NCI-H1105 treated with DMSO at 0.1 percent for 48 hours (cell line): ENCODE results near the gene GOSR1.
"Not testable (repeated sequence)": the region's sequence is repeated elsewhere in the genome, so short reads cannot be mapped to it uniquely, and the experiment has no call there.

ENCODE experiments used
- DNase-seq: peaks from one replicate; lab custom pipeline; 2025; lab: John Stamatoyannopoulos, UW

GOSR1 gene

GRCh38 chr17:30563131-30563904 lies 86.1 kb downstream of the GOSR1 start:
- not testable (repeated sequence) for DNase-seq

DNA sequence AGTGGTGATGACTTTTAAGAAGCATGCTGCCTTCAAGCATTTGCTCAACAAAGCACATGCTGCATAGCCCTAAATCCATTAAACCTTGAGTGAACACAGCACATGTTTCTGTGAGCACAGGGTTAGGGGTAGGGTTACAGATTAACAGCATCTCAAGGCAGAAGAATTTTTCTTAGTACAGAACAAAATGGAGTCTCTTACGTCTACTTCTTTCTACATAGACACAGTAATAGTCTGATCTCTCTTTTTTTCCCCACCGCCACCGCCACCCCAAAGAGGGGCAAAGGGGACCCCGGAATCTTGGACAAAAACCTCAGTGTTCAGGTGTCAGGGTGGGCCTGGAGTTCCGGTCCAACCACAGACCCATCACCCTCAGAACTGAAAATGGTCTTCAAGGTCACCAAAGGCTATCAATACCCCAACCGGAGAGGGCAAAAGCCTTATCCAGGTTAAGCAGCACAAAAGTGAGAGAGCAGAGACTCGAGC lies 86.7 kb downstream of the GOSR1 start:
- DNase-seq, result not testable (repeated sequence)

- DNase-seq, result not testable (repeated sequence)
Measured at GRCh38 chr17:30564422-30565072, 87.3 kb downstream of the GOSR1 start.

DNA sequence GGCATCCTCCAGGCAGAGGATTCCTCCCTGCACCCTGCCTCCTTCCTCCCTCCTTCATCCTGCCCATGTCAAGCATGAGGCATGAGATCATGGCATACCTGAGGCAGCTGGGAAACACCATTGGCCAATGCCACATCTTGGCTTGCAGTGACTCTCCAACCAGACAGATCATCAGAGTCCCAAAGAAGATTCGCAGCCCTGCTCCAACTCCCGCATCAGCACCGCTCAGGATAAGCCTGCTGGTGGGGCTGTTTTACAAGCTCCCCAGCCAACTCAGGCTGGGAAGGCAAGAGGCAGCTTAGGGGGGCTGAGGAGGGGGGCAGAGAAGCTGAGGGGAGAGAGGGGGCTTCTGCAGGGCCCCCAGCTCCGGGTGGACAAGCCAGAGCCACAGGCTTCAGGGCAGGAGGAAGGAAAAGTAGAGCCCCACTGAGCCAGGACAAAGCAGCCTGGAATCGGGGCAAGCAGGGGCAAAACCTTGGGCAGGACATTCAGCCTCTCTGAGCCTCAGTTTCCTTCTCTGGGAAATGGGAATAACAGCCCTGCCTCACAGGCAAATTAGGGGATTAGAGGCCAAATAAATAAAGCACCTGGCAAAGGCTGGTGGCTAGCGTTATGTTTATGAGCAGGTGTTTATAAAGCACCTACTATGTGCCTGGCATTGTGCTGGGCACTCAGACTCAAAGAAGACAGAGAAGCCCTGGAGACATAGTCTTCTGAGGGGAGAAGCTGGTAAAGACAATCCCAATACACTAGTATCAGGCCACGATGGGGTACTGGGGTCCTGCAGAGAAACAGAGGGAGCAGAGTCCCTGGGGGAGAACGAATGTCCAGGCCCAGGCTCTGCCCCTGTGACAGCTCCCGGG lies 88.1 kb downstream of the GOSR1 start:
- no peak for DNase-seq

GRCh38 chr17:30566104-30566503 lies 88.9 kb downstream of the GOSR1 start:
- not testable (repeated sequence) for DNase-seq

DNA sequence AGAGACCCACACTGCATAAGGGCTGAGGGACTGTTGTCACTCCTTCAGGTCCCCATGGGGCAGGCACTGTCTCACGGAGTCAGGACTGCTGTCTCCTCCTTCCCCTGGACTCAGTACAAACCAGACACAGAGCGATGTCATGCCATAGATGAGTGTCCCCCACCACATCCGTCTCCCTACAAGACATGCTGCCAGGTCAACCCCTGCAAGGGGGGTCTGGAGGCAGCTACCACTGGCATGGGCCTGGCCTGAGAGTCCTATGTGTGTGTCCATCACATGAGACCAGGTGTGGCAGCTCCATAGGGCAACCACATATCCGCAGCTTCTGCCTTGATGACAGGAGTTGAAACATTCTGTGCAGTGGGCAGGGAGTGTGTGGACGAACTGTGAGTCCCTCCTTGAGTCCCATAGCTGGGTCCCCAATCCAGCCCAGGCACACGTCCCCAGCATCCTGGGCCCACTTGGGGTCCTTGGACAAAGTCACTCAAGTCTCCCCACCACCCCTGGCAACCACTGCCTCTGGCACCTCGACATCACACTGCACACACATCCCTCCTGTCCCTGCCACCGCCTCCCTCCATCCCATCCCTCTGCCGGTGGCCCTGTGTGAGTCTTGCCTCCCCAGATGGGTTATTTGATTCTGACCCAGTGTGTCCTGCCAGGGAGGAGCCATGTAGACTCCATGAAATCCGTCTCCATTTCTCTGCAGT lies 89.5 kb downstream of the GOSR1 start:
- not testable (repeated sequence) for DNase-seq

DNA sequence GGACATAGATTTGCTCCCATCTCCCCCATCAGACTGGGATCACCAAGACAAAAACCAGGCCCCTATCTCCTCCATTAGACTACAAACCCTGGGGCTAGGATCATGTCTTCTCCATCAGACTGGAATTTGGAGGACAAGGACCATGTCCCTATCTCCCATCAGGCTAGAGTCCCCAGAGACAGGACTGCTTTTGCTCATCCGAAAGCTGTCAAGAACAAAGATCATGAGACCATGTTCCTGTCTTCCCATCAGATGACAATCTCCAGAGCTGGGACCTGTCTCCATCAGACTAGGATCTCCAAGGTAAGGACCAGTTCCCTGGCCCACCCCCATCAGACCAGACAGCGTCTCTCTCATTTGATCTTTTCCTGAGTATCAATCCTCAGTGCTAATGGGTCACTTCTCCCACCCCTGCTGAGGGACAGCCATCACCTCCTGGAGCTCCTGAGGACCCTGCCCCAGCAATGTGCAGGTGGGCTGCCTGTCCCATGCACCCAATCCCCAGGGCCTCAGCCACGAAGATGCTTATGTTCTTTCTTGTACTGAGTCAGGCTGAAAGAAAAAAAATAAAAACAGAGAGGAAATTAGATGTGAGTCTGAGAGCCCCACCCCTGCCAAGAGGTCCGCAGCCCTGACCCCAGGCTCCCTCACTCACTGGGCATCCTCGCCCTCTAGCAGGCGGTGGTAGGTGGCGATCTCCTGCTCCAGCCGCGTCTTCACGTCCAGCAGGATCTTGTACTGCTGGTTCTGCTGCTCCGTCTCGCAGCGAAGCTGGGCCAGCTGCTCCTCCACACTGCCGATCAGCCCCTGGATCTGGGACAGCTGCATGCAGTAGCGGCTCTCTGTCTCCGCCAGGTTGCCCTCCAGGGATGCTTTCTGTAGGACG lies 90.3 kb downstream of the GOSR1 start:
- no peak for DNase-seq

- DNase-seq, result no peak
Measured at GRCh38 chr17:30568117-30568430, 90.9 kb downstream of the GOSR1 start.

GRCh38 chr17:30569531-30570175 lies 92.4 kb downstream of the GOSR1 start:
- not testable (repeated sequence) for DNase-seq

GRCh38 chr17:30570191-30570590 lies 93.0 kb downstream of the GOSR1 start:
- no peak for DNase-seq

DNA sequence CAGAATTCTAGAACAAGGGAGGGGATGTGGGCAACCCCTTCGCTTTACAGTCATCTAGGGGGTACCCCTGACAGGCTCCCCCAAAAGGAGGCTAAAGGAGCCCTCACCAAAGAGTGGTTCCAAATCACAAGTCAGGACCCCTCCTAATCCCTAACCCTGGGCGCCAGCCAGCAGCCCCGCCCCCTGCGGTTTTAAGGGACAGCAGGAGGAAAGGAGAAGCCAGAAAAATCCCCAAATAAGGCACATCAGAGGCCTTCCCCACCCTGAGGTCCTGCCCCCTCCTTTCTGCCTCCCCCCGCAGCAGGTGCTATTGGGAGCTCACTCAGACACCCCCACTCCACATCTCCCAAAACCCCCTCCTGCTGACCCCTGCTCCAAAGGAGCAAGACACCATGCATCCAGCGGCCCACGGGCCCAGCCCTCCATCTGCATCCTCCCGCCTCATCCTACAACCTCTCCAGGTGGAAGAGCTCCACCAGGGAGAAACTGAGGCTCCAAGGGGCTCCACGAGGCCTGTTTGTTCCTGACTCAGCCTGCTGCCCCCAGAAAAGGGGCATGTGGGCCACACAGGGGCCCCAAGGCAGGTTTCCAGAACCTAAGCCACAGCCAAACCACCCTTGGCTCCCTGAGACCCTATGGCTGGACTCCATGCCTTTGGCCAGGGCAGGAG lies 93.5 kb downstream of the GOSR1 start:
- no peak for DNase-seq

DNA sequence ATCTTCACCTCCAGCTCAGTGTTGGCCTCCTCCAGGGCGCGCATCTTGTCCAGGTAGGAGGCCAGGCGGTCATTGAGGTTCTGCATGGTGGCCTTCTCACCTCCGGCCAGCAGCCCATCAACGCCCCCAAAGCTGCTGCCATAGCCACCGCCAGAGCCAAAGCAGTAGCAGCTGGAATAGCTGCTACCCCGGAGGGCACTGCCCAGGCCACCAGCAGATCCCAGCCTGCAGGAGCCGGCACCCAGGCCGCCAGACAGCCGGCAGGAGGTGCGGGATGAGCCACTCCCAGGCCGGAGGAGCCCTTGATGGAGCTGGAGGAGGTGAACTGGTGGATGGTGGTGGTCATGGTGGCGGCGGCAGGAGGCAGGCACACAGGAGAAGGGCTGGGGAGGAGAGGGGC lies 94.2 kb downstream of the GOSR1 start:
- not testable (repeated sequence) for DNase-seq

DNA sequence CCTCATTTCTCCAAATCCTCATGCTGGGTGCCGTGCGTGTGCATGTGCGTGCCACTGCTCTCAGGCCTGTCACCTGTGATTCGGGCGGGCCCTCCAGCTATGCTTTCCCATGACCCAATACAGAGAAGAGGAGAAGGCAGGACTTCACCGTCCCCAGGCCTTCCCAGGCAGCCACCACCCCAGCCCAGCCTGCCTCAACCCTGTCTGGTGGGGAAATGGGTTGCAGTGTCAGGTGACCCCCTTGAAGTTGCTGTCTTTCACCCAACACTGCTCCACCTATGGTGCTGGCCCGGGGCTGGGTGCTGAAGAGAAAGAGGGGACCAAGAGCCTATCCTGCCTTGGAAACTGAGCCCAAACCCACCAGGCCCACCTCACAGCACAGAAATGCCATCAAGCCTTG lies 94.7 kb downstream of the GOSR1 start:
- no peak for DNase-seq

GRCh38 chr17:30572651-30573554 lies 95.7 kb downstream of the GOSR1 start:
- not testable (repeated sequence) for DNase-seq

GRCh38 chr17:30573603-30574175 lies 96.5 kb downstream of the GOSR1 start:
- no peak for DNase-seq

GRCh38 chr17:30574309-30574708 lies 97.1 kb downstream of the GOSR1 start:
- not testable (repeated sequence) for DNase-seq

DNA sequence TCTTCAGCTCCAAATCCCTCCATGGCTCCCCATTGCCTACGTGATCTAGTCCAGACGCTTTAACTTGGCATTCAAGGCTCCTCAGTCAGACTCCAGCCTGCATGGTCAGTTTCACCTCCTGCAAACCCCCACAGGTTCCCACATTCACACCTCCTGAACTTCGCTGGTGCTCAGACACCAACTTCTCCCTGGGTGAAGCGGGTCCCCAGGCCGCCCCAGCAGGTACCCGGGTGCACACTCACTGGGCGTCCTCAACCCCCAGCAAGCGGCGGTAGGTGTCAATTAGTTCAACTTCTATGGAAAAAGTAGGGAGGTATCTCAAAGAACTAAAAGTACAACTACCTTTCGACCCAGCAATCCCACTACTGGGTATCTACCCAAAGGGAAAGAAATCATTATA lies 97.6 kb downstream of the GOSR1 start:
- DNase-seq, result not testable (repeated sequence)

GRCh38 chr17:30575648-30576325 lies 98.6 kb downstream of the GOSR1 start:
- not testable (repeated sequence) for DNase-seq
